HepG2 (cell line): ENCODE results near the gene PPP2R5B. TPM values are rescaled to one million over a fixed set of nuclear protein-coding genes. Genes with fewer than 3 reads are reported as not detected.

Experiments used
- BCL6 ChIP-seq: IDR thresholded peaks from 2 replicates; pipeline ENCODE4 v1.6.1; 2016; ENCODE audit warnings: missing genetic modification reagents, missing compliant biosample characterization
- CEBPB ChIP-seq: IDR thresholded peaks from 2 replicates; pipeline ENCODE4 v1.6.1; 2011; ENCODE audit warnings: low read depth, low read length, improper control_type of control experiment, borderline replicate concordance
- FOXK1 ChIP-seq: sonication (generic); formaldehyde crosslinking; IDR thresholded peaks from 2 replicates; pipeline ENCODE4 v1.4.0; 2020; ENCODE audit warnings: low read depth, missing genetic modification reagents, borderline replicate concordance
- NFYB ChIP-seq: sonication (generic); formaldehyde crosslinking; IDR thresholded peaks from 2 replicates; pipeline ENCODE4 v1.4.0; 2020; ENCODE audit warnings: missing genetic modification reagents
- NFYC ChIP-seq: IDR thresholded peaks from 2 replicates; pipeline ENCODE4 v1.6.1; 2016; ENCODE audit warnings: missing genetic modification reagents, missing compliant biosample characterization
- SATB2 ChIP-seq: sonication (generic); formaldehyde crosslinking; IDR thresholded peaks from 2 replicates; pipeline ENCODE4 v1.5.0; 2020; ENCODE audit warnings: missing genetic modification reagents
- THYN1 ChIP-seq: sonication (generic); formaldehyde crosslinking; IDR thresholded peaks from 2 replicates; pipeline ENCODE4 v1.8.1; 2023; ENCODE audit warnings: low read depth, mild to moderate bottlenecking, moderate library complexity, missing genetic modification reagents, borderline replicate concordance
- ZBTB49 ChIP-seq: sonication (generic); formaldehyde crosslinking; IDR thresholded peaks from 2 replicates; pipeline ENCODE4 v1.4.0; 2020; ENCODE audit warnings: missing genetic modification reagents, borderline replicate concordance
- ZHX1 ChIP-seq: sonication (generic); formaldehyde crosslinking; IDR thresholded peaks from 2 replicates; pipeline ENCODE4 v1.8.1; 2022; ENCODE audit warnings: low read depth, mild to moderate bottlenecking, missing genetic modification reagents
- ZNF230 ChIP-seq: sonication (generic); formaldehyde crosslinking; IDR thresholded peaks from 2 replicates; pipeline ENCODE4 v1.4.0; 2020; ENCODE audit warnings: mild to moderate bottlenecking, missing genetic modification reagents
- ZNF468 ChIP-seq: sonication (generic); formaldehyde crosslinking; IDR thresholded peaks from 2 replicates; pipeline ENCODE4 v1.8.0; 2022; ENCODE audit warnings: mild to moderate bottlenecking, moderate library complexity, missing genetic modification reagents
- ZNF614 ChIP-seq: IDR thresholded peaks from 2 replicates; pipeline ENCODE4 v1.6.1; 2018; ENCODE audit warnings: missing biosample characterization, missing genetic modification reagents, inconsistent platforms, borderline replicate concordance
- ZNF891 ChIP-seq: sonication (generic); formaldehyde crosslinking; IDR thresholded peaks from 2 replicates; pipeline ENCODE4 v1.5.0; 2020; ENCODE audit warnings: mild to moderate bottlenecking, missing genetic modification reagents
- polyA plus RNA-seq, 8 experiments: library from polyadenylated mRNA; depleted of rRNA in 3 of 8; stranded (reverse) in 7 of 8; unstranded in 1 of 8; fragments of >200 nt; fragmentation: Illumina TruSeq in 4 of 8; extraction: Trizol in 4 of 8; gene quantifications; 2 replicates each; pipeline versions ENCODE4 v1.2.1 to v1.2.3, GENCODE V29; 2011 to 2016; ENCODE audit warnings: low read depth in 4 of 8, missing spikeins in 1 of 8, mixed read lengths in 1 of 8; ENCODE audit not compliant: insufficient read depth in 1 of 8
- total RNA-seq, 5 experiments: library from RNA; depleted of rRNA; stranded (reverse); fragments of >200 nt; fragmentation: Illumina TruSeq; extraction: Trizol; gene quantifications; 2 replicates each; pipeline ENCODE4 v1.2.3, GENCODE V29; 2016; ENCODE audit warnings: low read depth in 1 of 5
- TF ChIP-seq, protein P1 (sequence below): sonication (generic); formaldehyde crosslinking; IDR thresholded peaks from 2 replicates; pipeline ENCODE4 v1.4.0; 2020; ENCODE audit warnings: missing genetic modification reagents, borderline replicate concordance
- TF ChIP-seq, protein P2 (sequence below): IDR thresholded peaks from 2 replicates; pipeline ENCODE4 v1.6.1; 2016; ENCODE audit warnings: low read depth

Gene PPP2R5B
- total and polyA plus RNA-seq, 2 of the 13 experiments (the other 11 are each of a cell fraction or from before 2014, with no cell fraction given) = 2.3 to 8.3 TPM

- no peak for TF ChIP-seq ZHX1 (CRISPR knock-in tag)
- TF ChIP-seq BCL6 (CRISPR knock-in tag) = no peak
- no peak for TF ChIP-seq THYN1 (CRISPR knock-in tag)
- TF ChIP-seq ZNF468 (CRISPR knock-in tag) = no peak
- TF ChIP-seq, protein P1, sequence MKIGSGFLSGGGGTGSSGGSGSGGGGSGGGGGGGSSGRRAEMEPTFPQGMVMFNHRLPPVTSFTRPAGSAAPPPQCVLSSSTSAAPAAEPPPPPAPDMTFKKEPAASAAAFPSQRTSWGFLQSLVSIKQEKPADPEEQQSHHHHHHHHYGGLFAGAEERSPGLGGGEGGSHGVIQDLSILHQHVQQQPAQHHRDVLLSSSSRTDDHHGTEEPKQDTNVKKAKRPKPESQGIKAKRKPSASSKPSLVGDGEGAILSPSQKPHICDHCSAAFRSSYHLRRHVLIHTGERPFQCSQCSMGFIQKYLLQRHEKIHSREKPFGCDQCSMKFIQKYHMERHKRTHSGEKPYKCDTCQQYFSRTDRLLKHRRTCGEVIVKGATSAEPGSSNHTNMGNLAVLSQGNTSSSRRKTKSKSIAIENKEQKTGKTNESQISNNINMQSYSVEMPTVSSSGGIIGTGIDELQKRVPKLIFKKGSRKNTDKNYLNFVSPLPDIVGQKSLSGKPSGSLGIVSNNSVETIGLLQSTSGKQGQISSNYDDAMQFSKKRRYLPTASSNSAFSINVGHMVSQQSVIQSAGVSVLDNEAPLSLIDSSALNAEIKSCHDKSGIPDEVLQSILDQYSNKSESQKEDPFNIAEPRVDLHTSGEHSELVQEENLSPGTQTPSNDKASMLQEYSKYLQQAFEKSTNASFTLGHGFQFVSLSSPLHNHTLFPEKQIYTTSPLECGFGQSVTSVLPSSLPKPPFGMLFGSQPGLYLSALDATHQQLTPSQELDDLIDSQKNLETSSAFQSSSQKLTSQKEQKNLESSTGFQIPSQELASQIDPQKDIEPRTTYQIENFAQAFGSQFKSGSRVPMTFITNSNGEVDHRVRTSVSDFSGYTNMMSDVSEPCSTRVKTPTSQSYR = no peak
- no peak for TF ChIP-seq ZNF230 (CRISPR knock-in tag)
- TF ChIP-seq, protein P2, sequence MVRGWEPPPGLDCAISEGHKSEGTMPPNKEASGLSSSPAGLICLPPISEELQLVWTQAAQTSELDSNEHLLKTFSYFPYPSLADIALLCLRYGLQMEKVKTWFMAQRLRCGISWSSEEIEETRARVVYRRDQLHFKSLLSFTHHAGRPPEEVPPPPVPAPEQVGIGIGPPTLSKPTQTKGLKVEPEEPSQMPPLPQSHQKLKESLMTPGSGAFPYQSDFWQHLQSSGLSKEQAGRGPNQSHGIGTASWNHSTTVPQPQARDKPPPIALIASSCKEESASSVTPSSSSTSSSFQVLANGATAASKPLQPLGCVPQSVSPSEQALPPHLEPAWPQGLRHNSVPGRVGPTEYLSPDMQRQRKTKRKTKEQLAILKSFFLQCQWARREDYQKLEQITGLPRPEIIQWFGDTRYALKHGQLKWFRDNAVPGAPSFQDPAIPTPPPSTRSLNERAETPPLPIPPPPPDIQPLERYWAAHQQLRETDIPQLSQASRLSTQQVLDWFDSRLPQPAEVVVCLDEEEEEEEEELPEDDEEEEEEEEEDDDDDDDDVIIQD = no peak
- TF ChIP-seq CEBPB = no peak
- no peak; the same call in 1 of the 2 replicates for TF ChIP-seq ZNF891 (CRISPR knock-in tag)
- no peak for TF ChIP-seq SATB2
- TF ChIP-seq FOXK1 = no peak
- no peak for TF ChIP-seq ZNF614 (CRISPR knock-in tag)
- no peak for TF ChIP-seq NFYC (CRISPR knock-in tag)
- TF ChIP-seq ZBTB49 = no peak
- no peak for TF ChIP-seq NFYB (CRISPR knock-in tag)
Observed at GRCh38 chr11:64892838-64893193, 31.7 kb upstream of the PPP2R5B start (continued).
